Activated naive CD8-positive, alpha-beta T cell (primary cell): Measurements from ENCODE around the gene ABCB6.
A peak's percentile ranks its signal among the peaks of the same experiment; 100 is the strongest.
"Not testable (repeated sequence)": the region's sequence is repeated elsewhere in the genome, so short reads cannot be mapped to it uniquely, and the experiment has no call there.

ENCODE experiments used
- H3K27ac Mint-ChIP-seq: one replicate; pipeline ENCODE4 v1.8.0; 2021; ENCODE audit warnings: mixed read lengths
- H3K27me3 Mint-ChIP-seq: one replicate; pipeline ENCODE4 v1.8.0; 2021; ENCODE audit warnings: mixed read lengths
- H3K36me3 Mint-ChIP-seq: one replicate; pipeline ENCODE4 v1.8.0; 2021; ENCODE audit warnings: mixed read lengths
- H3K4me1 Mint-ChIP-seq: one replicate; pipeline ENCODE4 v1.8.0; 2021; ENCODE audit warnings: low read depth, mixed read lengths
- H3K4me3 Mint-ChIP-seq: one replicate; pipeline ENCODE4 v1.8.0; 2021; ENCODE audit warnings: mild to moderate bottlenecking, mixed read lengths
- H3K9me3 Mint-ChIP-seq: one replicate; pipeline ENCODE4 v1.8.0; 2021; ENCODE audit warnings: low read depth, mixed read lengths

The ABCB6 gene

GRCh38 chr2:219218732-219219701, at the start of gene ABCB6:
Gene ABCB6 (minus strand): TSS chr2:219218958. CDS start chr2:219218673, 285 bp downstream.
- H3K4me3 Mint-ChIP-seq = peak within 1 kb of the TSS; percentile 88
- H3K4me1 Mint-ChIP-seq = peaks cover 20% of the 10 kb centered on the region
- no peaks in the 10 kb centered on the region for H3K9me3 Mint-ChIP-seq
- H3K27ac Mint-ChIP-seq = peak within 1 kb of the TSS; percentile 81
- H3K27me3 Mint-ChIP-seq = no peaks in the 10 kb centered on the region
- H3K36me3 Mint-ChIP-seq = peaks cover 7% of the 10 kb centered on the region

GRCh38 chr2:219268294-219268693, 49.5 kb upstream of the ABCB6 start:
- Mint-ChIP-seq H3K4me3 (no peak overlapping the region), H3K36me3 (no peaks in the 10 kb centered on the region), H3K9me3 (no peaks in the 10 kb centered on the region), H3K27ac (no peak overlapping the region), H3K4me1 (no peaks in the 10 kb centered on the region), H3K27me3 (no peaks in the 10 kb centered on the region)

GRCh38 chr2:219266886-219267285, 48.1 kb upstream of the ABCB6 start:
- H3K27me3 Mint-ChIP-seq = no peaks in the 10 kb centered on the region

GRCh38 chr2:219266232-219266631, 47.5 kb upstream of the ABCB6 start:
- no peaks in the 10 kb centered on the region for H3K27me3 Mint-ChIP-seq
- no peak overlapping the region for H3K27ac Mint-ChIP-seq
- H3K36me3 Mint-ChIP-seq = no peaks in the 10 kb centered on the region
- peaks cover 6% of the 10 kb centered on the region for H3K4me1 Mint-ChIP-seq
- no peaks in the 10 kb centered on the region for H3K9me3 Mint-ChIP-seq
- no peak overlapping the region for H3K4me3 Mint-ChIP-seq

More at GRCh38 chr2:219266886-219267285, 48.1 kb upstream of the ABCB6 start:
- Mint-ChIP-seq H3K4me1 (no peaks in the 10 kb centered on the region), H3K4me3 (no peak overlapping the region), H3K9me3 (no peaks in the 10 kb centered on the region), H3K36me3 (no peaks in the 10 kb centered on the region), H3K27ac (no peak overlapping the region)

GRCh38 chr2:219261024-219261855, 42.5 kb upstream of the ABCB6 start:
- Mint-ChIP-seq H3K9me3 (no peaks in the 10 kb centered on the region), H3K27me3 (peaks cover 2% of the 10 kb centered on the region), H3K27ac (no peak overlapping the region)

GRCh38 chr2:219258942-219259341, 40.2 kb upstream of the ABCB6 start:
- H3K9me3 Mint-ChIP-seq = not testable (repeated sequence)

More at GRCh38 chr2:219261024-219261855, 42.5 kb upstream of the ABCB6 start:
- H3K36me3 Mint-ChIP-seq = no peaks in the 10 kb centered on the region
- H3K4me3 Mint-ChIP-seq = no peak overlapping the region
- peaks cover 15% of the 10 kb centered on the region for H3K4me1 Mint-ChIP-seq

GRCh38 chr2:219254590-219255201, 35.9 kb upstream of the ABCB6 start:
- peak overlapping the region; percentile 87 for H3K4me3 Mint-ChIP-seq
- H3K27ac Mint-ChIP-seq = peak overlapping the region; percentile 95
- H3K4me1 Mint-ChIP-seq = peaks cover 45% of the 10 kb centered on the region
- H3K27me3 Mint-ChIP-seq = peaks cover under 1% of the 10 kb centered on the region
- peaks cover 3% of the 10 kb centered on the region for H3K36me3 Mint-ChIP-seq
- no peaks in the 10 kb centered on the region for H3K9me3 Mint-ChIP-seq

More at GRCh38 chr2:219258942-219259341, 40.2 kb upstream of the ABCB6 start:
- H3K36me3 Mint-ChIP-seq, H3K27ac Mint-ChIP-seq, H3K4me3 Mint-ChIP-seq, H3K27me3 Mint-ChIP-seq: not testable (repeated sequence)
- H3K4me1 Mint-ChIP-seq = peaks cover 27% of the 10 kb centered on the region

- no peaks in the 10 kb centered on the region for H3K27me3 Mint-ChIP-seq
- no peaks in the 10 kb centered on the region for H3K9me3 Mint-ChIP-seq
- peak within 1 kb of the TSS; percentile 97 for H3K4me3 Mint-ChIP-seq
- peaks cover 3% of the 10 kb centered on the region for H3K36me3 Mint-ChIP-seq
- peak within 1 kb of the TSS; percentile 95 for H3K27ac Mint-ChIP-seq
- H3K4me1 Mint-ChIP-seq = peaks cover 49% of the 10 kb centered on the region
Measured at GRCh38 chr2:219253753-219254589, 35.2 kb upstream of the ABCB6 start, which contains the start of gene TUBA4A. Gene TUBA4A (minus strand): TSS chr2:219253918. CDS start chr2:219253858, 60 bp downstream.

- peaks cover 58% of the 10 kb centered on the region for H3K4me1 Mint-ChIP-seq
- H3K27me3 Mint-ChIP-seq = no peaks in the 10 kb centered on the region
- H3K4me3 Mint-ChIP-seq = peak within 1 kb of the TSS; percentile 97
- H3K27ac Mint-ChIP-seq = peak within 1 kb of the TSS; percentile 95
- no peaks in the 10 kb centered on the region for H3K9me3 Mint-ChIP-seq
- peaks cover 3% of the 10 kb centered on the region for H3K36me3 Mint-ChIP-seq
Measured at GRCh38 chr2:219252900-219253752, 34.4 kb upstream of the ABCB6 start, which contains the start of gene TUBA4B. Gene TUBA4B (plus strand): TSS chr2:219253243. CDS start chr2:219253408, 165 bp downstream.

- peaks cover 64% of the 10 kb centered on the region for H3K4me1 Mint-ChIP-seq
- peak overlapping the region; percentile 91 for H3K27ac Mint-ChIP-seq
Measured at GRCh38 chr2:219252570-219252899, 33.8 kb upstream of the ABCB6 start.

GRCh38 chr2:219252084-219252483, 33.3 kb upstream of the ABCB6 start:
- Mint-ChIP-seq H3K27ac (peak overlapping the region; percentile 91), H3K36me3 (peaks cover 3% of the 10 kb centered on the region), H3K4me3 (peak overlapping the region; percentile 97), H3K9me3 (no peaks in the 10 kb centered on the region), H3K4me1 (peaks cover 68% of the 10 kb centered on the region), H3K27me3 (no peaks in the 10 kb centered on the region)

More at GRCh38 chr2:219252570-219252899, 33.8 kb upstream of the ABCB6 start:
- no peaks in the 10 kb centered on the region for H3K27me3 Mint-ChIP-seq
- peaks cover 3% of the 10 kb centered on the region for H3K36me3 Mint-ChIP-seq
- peak overlapping the region; percentile 97 for H3K4me3 Mint-ChIP-seq
- H3K9me3 Mint-ChIP-seq = no peaks in the 10 kb centered on the region

- Mint-ChIP-seq H3K27ac (peak overlapping the region; percentile 91), H3K4me1 (peaks cover 73% of the 10 kb centered on the region), H3K4me3 (peak overlapping the region; percentile 97), H3K36me3 (peaks cover 3% of the 10 kb centered on the region), H3K27me3 (no peaks in the 10 kb centered on the region), H3K9me3 (no peaks in the 10 kb centered on the region)
Measured at GRCh38 chr2:219251656-219252055, 32.9 kb upstream of the ABCB6 start.
